Body of pancreas (tissue), 4 donors: ENCODE measurements around the gene RPUSD1. TPM values are rescaled to one million over a fixed set of nuclear protein-coding genes. Genes with fewer than 3 reads are reported as not detected.

Experiments used
- ATAC-seq: fragments of 150-250 bp; one replicate; pipeline ENCODE4 v1.9.1; 2016
- DNase-seq, 4 donors: peaks; one replicate each; pipeline ENCODE4 v3.0.0-alpha.2; 2019
- H3K27ac ChIP-seq, 4 donors: fragments of 200-600 bp; sonication (generic); 1 replicate in 3 of 4; 2 replicates in 1 of 4; pipeline versions ENCODE4 v1.5.1 to v1.6.1; 2016 to 2019; ENCODE audit warnings: mild to moderate bottlenecking in 1 of 4, mixed read lengths in 1 of 4, moderate library complexity in 1 of 4
- H3K27me3 ChIP-seq, 2 donors: fragments of 200-600 bp; sonication (generic); one replicate each; pipeline ENCODE4 v1.6.0; 2016; ENCODE audit warnings: mild to moderate bottlenecking in 1 of 2
- H3K36me3 ChIP-seq, 2 donors: fragments of 200-600 bp; sonication (generic); replicated peaks in 1 of 2; 2 replicates each; pipeline ENCODE4 v1.5.1; 2016; ENCODE audit warnings: low read depth in 2 of 2; ENCODE audit not compliant: insufficient read depth in 1 of 2
- H3K4me1 ChIP-seq: fragments of 200-600 bp; sonication (generic); one replicate; pipeline ENCODE4 v1.6.0; 2016
- H3K4me3 ChIP-seq, 2 donors: fragments of 200-600 bp; sonication (generic); 1 replicate in 1 of 2; 2 replicates in 1 of 2; pipeline ENCODE4 v1.5.1; 2016 to 2019
- H3K9me3 ChIP-seq, 3 donors: fragments of 200-600 bp; sonication (generic); 1 replicate in 2 of 3; 2 replicates in 1 of 3; pipeline ENCODE4 v1.5.1; 2016
- CTCF ChIP-seq, 7 experiments: fragments of 450-650 bp in 4 of 7; fragments of 200-600 bp in 3 of 7; sonication (generic) in 3 of 7; IDR thresholded peaks; one replicate each; pipeline ENCODE4 v1.5.1; 2016 to 2019; ENCODE audit warnings: antibody characterized with exemption in 7 of 7
- POLR2A ChIP-seq, 3 donors: fragments of 450-650 bp; IDR thresholded peaks; one replicate each; pipeline ENCODE4 v1.6.1; 2016; ENCODE audit warnings: antibody characterized with exemption in 3 of 3, mild to moderate bottlenecking in 2 of 3
- WGBS, 2 donors: methylation state at CpG; one replicate each; pipeline ENCODE4 v1.1.5; 2017; 5-methylcytosine and 5-hydroxymethylcytosine counted together
- intact Hi-C: fragments of 100-400 bp; cut with DNase I; formaldehyde crosslinking; loops from one replicate; pipeline ENCODE4 v1.15.1; 2023
- total RNA-seq, 2 donors: library from RNA; depleted of rRNA; stranded (reverse); fragments of >200 nt; gene quantifications; one replicate each; pipeline ENCODE4 v1.1.0, GENCODE V29; 2016

Gene RPUSD1
- total RNA-seq, 2 donors from 2014 or later, result 19.7 to 31.3 TPM

DNA sequence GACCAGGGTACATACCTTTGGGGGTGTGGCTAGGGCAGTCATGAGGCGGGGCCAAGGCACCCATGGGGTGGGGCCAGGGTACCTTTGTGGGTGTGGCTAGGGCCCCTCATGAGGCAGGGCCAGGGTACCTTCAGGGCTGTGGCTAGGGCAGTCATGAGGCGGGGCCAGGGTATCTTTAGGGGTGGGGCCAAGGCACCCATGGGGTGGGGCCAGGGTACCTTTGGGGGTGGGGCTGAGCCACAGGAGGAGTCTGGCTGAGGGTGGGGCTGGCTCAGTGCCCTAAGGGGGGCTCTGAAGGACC is 8.9 kb upstream of the RPUSD1 start:
- ATAC-seq (no peak), DNase-seq (no peak)
- peaks cover 0 to 12% of the 10 kb centered on the region in 2 donors for H3K27me3 ChIP-seq
- no peaks in the 10 kb centered on the region for H3K36me3 ChIP-seq
- no peaks in the 10 kb centered on the region for H3K4me1 ChIP-seq
- H3K4me3 ChIP-seq, result no peak overlapping the region
- intact Hi-C loops, result no loop called here
- 100% methylated on average over 1 to 2 of the region's 2 CpGs for WGBS, 2 donors
- TF ChIP-seq CTCF (IDR thresholded peaks at IDR 0.05) (no peak), POLR2A (IDR thresholded peaks at IDR 0.05) (no peak)
- no peak overlapping the region for H3K27ac ChIP-seq
- H3K9me3 ChIP-seq, result no peaks in the 10 kb centered on the region

- peaks cover 0 to 12% of the 10 kb centered on the region in 2 donors for H3K27me3 ChIP-seq
- no peak for TF ChIP-seq POLR2A (IDR thresholded peaks at IDR 0.05)
- TF ChIP-seq CTCF (IDR thresholded peaks at IDR 0.05), result no peak
- ATAC-seq, result no peak
- H3K4me1 ChIP-seq, result no peaks in the 10 kb centered on the region
- intact Hi-C loops, result no loop called here
- H3K36me3 ChIP-seq, result no peaks in the 10 kb centered on the region
- no peak for DNase-seq
- no peak overlapping the region for H3K27ac ChIP-seq
- H3K9me3 ChIP-seq, result no peaks in the 10 kb centered on the region
- H3K4me3 ChIP-seq, result no peak overlapping the region
- WGBS, 2 donors, result 93 to 98% methylated on average over 19 to 38 of the region's 38 CpGs
Observed at GRCh38 chr16:796296-797119, 8.3 kb upstream of the RPUSD1 start.

GRCh38 chr16:795580-796229 is 7.5 kb upstream of the RPUSD1 start:
- no peak overlapping the region for H3K4me3 ChIP-seq
- 77 to 80% methylated on average over 17 to 28 of the region's 33 CpGs for WGBS, 2 donors
- TF ChIP-seq POLR2A (IDR thresholded peaks at IDR 0.05) (no peak), CTCF (IDR thresholded peaks at IDR 0.05) (no peak)
- H3K27ac ChIP-seq, result no peak overlapping the region
- intact Hi-C loops, result no loop called here
- peaks cover 0 to 4% of the 10 kb centered on the region in 2 donors for H3K27me3 ChIP-seq
- no peak for DNase-seq
- H3K9me3 ChIP-seq, result no peaks in the 10 kb centered on the region
- no peak for ATAC-seq
- H3K4me1 ChIP-seq, result no peaks in the 10 kb centered on the region
- no peaks in the 10 kb centered on the region for H3K36me3 ChIP-seq

DNA sequence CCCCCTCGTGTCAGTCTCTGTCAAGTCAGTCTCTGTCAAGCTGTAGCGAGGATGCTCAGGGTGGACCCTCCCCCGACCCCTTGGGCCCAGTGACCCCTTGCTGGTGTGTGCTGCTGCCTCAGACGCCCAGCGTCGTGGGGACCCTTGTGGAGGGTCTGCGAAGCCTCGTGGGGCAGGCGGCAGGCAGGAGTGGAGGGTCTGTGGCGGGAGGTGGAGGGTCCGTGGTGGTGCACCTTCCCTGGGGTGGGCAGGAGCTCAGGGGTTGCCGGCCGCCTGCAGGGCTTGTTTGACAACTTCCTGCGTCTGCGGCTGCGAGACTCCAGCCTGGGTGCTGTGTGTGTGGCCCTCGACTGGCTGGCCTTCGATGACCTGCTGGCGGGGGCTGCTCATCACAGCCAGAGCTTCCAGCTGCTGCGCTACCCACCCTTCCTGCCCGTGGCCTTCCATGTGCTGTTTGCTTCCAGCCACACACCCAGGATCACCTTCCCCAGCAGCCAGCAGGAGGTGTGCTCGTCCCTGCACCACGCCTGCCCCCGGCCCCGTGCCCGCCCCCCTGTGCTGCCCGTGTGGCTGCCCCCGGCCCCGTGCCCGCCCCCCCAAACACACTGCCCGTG is 6.8 kb upstream of the RPUSD1 start:
- H3K4me3 ChIP-seq, result no peak overlapping the region
- H3K27ac ChIP-seq, result no peak overlapping the region
- 75 to 83% methylated on average over 4 to 25 of the region's 31 CpGs for WGBS, 2 donors
- no peak for ATAC-seq
- H3K36me3 ChIP-seq, result no peaks in the 10 kb centered on the region
- H3K4me1 ChIP-seq, result no peaks in the 10 kb centered on the region
- intact Hi-C loops, result no loop called here
- TF ChIP-seq POLR2A (IDR thresholded peaks at IDR 0.05), result no peak
- no peak for TF ChIP-seq CTCF (IDR thresholded peaks at IDR 0.05)
- no peak for DNase-seq
- no peaks in the 10 kb centered on the region for H3K9me3 ChIP-seq
- H3K27me3 ChIP-seq, result no peaks in the 10 kb centered on the region
